Measurements from ENCODE around the gene XXYLT1.

The XXYLT1 gene

GRCh38 chr3:195182470-195182795 is 88.5 kb downstream of the XXYLT1 start:
- no peak overlapping the region for H3K4me3 ChIP-seq (ENCODE audit: low read depth, low read length)
- POLR2A ChIA-PET = no interaction called here

GRCh38 chr3:195181741-195182469 is 89.1 kb downstream of the XXYLT1 start:
- ChIA-PET POLR2A (no interaction called here), CTCF (interaction anchor here (1.6 kb wide), 1 partner anchor 9 kb away, joined by 6 read pairs; no protein-coding TSS in a partner anchor)
- H3K4me3 ChIP-seq (ENCODE audit: low read depth, low read length) = no peak overlapping the region
- TF ChIP-seq, protein P1, sequence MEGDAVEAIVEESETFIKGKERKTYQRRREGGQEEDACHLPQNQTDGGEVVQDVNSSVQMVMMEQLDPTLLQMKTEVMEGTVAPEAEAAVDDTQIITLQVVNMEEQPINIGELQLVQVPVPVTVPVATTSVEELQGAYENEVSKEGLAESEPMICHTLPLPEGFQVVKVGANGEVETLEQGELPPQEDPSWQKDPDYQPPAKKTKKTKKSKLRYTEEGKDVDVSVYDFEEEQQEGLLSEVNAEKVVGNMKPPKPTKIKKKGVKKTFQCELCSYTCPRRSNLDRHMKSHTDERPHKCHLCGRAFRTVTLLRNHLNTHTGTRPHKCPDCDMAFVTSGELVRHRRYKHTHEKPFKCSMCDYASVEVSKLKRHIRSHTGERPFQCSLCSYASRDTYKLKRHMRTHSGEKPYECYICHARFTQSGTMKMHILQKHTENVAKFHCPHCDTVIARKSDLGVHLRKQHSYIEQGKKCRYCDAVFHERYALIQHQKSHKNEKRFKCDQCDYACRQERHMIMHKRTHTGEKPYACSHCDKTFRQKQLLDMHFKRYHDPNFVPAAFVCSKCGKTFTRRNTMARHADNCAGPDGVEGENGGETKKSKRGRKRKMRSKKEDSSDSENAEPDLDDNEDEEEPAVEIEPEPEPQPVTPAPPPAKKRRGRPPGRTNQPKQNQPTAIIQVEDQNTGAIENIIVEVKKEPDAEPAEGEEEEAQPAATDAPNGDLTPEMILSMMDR (IDR thresholded peaks at IDR 0.05; ENCODE audit: insufficient read depth, low read length, missing control alignments) = no peak
- no peak for DNase-seq (ENCODE audit: low read depth, low spot score)

More at GRCh38 chr3:195182470-195182795, 88.5 kb downstream of the XXYLT1 start:
- no peak for DNase-seq (ENCODE audit: low read depth, low spot score)
- TF ChIP-seq, protein P1 (IDR thresholded peaks at IDR 0.05; ENCODE audit: insufficient read depth, low read length, missing control alignments) = no peak
- CTCF ChIA-PET = interaction anchor here (1.6 kb wide), 1 partner anchor 9 kb away, joined by 6 read pairs; no protein-coding TSS in a partner anchor

DNA sequence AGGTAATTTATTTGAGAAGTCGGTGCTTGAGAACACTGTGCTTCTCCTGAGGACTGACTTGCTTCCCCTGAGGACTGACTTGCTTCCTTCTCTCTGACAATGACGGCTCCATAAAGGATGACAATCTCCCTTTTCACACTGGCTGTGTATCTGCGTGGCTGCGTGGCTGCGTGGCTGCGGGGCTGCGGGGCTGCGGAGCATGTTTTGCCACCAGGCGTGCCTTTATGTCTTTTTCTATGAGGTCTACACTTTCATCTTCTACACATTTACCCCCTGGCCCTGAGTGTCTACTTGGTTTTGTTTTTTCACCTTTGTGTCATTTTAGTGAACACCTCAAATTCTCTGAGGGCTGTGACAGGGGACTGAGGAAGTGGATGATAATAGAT is 89.9 kb downstream of the XXYLT1 start:
- POLR2A ChIA-PET = no interaction called here
- TF ChIP-seq, protein P1 (IDR thresholded peaks at IDR 0.05; ENCODE audit: insufficient read depth, low read length, missing control alignments) = no peak
- CTCF ChIA-PET = interaction anchor here (1.4 kb wide), 1 partner anchor 499 kb away, joined by 3 read pairs; no protein-coding TSS in a partner anchor
- no peak for DNase-seq (ENCODE audit: low read depth, low spot score)
- no peak overlapping the region for H3K4me3 ChIP-seq (ENCODE audit: low read depth, low read length)

DNA sequence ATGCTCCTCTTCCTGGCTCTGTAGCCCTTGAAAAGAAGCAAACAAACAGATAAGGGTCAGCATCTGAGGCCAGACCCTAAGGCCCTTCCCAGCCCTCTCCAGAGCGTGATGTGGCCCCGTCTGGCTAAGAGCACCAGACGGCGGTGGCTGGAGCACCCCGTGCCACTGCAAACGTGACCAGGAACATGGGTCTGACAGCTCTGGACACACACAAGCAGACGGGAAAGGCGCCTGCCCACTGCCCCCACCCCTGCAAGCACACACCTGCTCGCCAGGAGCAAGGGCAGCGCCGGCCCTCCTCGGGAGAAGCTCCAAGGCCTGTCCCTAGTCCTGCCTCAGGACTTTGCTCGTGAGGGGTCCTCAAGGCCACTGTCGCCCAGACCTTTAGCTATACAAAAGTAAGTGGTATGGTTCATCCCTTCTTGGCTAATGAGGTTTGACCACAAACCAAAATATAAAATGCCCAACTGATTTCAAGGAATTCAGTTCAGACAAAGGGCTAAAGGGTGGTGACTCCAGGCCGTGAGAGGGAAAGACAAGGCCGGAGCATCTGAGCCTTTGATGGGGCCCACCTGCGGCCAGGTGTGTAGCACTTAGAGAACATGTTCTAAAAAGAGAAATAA is 90.4 kb downstream of the XXYLT1 start:
- DNase-seq (ENCODE audit: low read depth, low spot score) = no peak
- POLR2A ChIA-PET = no interaction called here

DNA sequence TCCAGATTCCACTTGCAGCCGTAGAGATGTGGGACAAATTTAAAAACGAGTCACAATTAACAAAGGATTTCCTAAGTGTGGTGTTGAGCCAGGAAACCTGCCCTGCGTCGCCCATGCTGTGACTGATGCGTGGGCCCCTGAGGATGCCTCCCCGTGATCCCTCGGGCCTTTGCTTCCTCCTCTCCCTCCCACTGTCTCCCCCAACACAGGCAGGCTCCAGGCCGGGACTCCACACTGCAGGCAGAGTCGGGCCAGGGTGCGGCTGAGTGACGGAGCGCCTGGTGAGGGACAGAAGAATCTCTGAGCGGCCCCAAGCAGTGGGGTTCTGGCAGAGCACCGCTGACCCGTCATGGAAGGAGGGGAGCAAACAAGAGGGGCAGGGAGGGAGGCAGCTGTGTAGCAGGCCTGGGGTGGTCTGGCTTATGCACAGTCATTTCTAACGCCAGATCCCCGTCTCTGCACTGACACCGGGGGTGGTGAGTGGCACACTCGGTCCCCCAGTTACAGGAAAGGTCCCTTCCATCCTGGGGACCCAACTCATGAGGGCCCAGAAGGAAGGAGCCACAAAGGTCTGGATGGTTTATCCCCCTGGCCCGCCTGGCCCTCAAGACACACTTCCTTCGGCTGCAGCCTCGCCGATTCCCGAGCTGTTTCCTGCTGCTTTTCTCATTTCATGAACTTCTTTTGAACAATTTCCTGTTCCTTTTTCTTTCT is 91.0 kb downstream of the XXYLT1 start:
- DNase-seq (ENCODE audit: low read depth, low spot score) = no peak
- CTCF ChIA-PET = interaction anchor here (1.0 to 1.4 kb wide), 2 partner anchors 26 to 498 kb away, joined by 3 read pairs; no protein-coding TSS in a partner anchor
- POLR2A ChIA-PET = no interaction called here
- TF ChIP-seq, protein P1 (IDR thresholded peaks at IDR 0.05; ENCODE audit: insufficient read depth, low read length, missing control alignments) = no peak
- H3K4me3 ChIP-seq (ENCODE audit: low read depth, low read length) = no peak overlapping the region

More for the DNA sequence above, 90.4 kb downstream of the XXYLT1 start:
- TF ChIP-seq, protein P1 (IDR thresholded peaks at IDR 0.05; ENCODE audit: insufficient read depth, low read length, missing control alignments) = no peak
- H3K4me3 ChIP-seq (ENCODE audit: low read depth, low read length) = no peak overlapping the region
- CTCF ChIA-PET = interaction anchor here (1.4 kb wide), 1 partner anchor 498 kb away, joined by 3 read pairs; no protein-coding TSS in a partner anchor

All from AG04449 (cell line).